ENCODE measurements around the gene GPC1. TPM values are rescaled to one million over a fixed set of nuclear protein-coding genes. Genes with fewer than 3 reads are reported as not detected.

The GPC1 gene
- total and polyA plus RNA-seq, 2 experiments from 2014 or later: 71.4 to 142 TPM

- H3K4me2 ChIP-seq: no peak overlapping the region
- no peaks in the 10 kb centered on the region for H3K36me3 ChIP-seq (replicated peaks; ENCODE audit: insufficient read depth, low read depth)
- WGBS (ENCODE audit: low lambda C conversion rate, missing lambda C conversion rate): 90% methylated on average over 8 of the region's 8 CpGs
- H3K9me2 ChIP-seq (replicated peaks; ENCODE audit: insufficient read depth): no peaks in the 10 kb centered on the region
- no peaks in the 10 kb centered on the region for H3K27me3 ChIP-seq
- H3K9me3 ChIP-seq (ENCODE audit: low read depth): no peaks in the 10 kb centered on the region
- TF ChIP-seq EZH2phosphoT487 (IDR thresholded peaks at IDR 0.05; ENCODE audit: low read depth, severe bottlenecking, unreplicated experiment) (no peak), CTCF (IDR thresholded peaks at IDR 0.05; ENCODE audit: poor library complexity) (no peak), EZH2 (IDR thresholded peaks at IDR 0.05; ENCODE audit: borderline replicate concordance) (no peak)
- no peak overlapping the region for H3K4me3 ChIP-seq
- H3K4me1 ChIP-seq (ENCODE audit: insufficient read depth): peaks cover 20% of the 10 kb centered on the region
- H2AFZ ChIP-seq: no peak overlapping the region
- no peaks in the 10 kb centered on the region for H3K79me2 ChIP-seq
- H3K27ac ChIP-seq: no peak overlapping the region
- H4K20me1 ChIP-seq (ENCODE audit: insufficient read depth, poor library complexity, severe bottlenecking): no peaks in the 10 kb centered on the region
- no peak for DNase-seq (ENCODE audit: low spot score)
Observed at GRCh38 chr2:240395448-240395847, 40.0 kb upstream of the GPC1 start.

GRCh38 chr2:240395896-240396622 is 39.4 kb upstream of the GPC1 start:
- no peaks in the 10 kb centered on the region for H3K27me3 ChIP-seq
- H3K79me2 ChIP-seq: no peaks in the 10 kb centered on the region
- peaks cover 20% of the 10 kb centered on the region for H3K4me1 ChIP-seq (ENCODE audit: insufficient read depth)
- no peak overlapping the region for H3K27ac ChIP-seq
- no peaks in the 10 kb centered on the region for H3K36me3 ChIP-seq (replicated peaks; ENCODE audit: insufficient read depth, low read depth)
- TF ChIP-seq EZH2phosphoT487 (IDR thresholded peaks at IDR 0.05; ENCODE audit: low read depth, severe bottlenecking, unreplicated experiment) (no peak), CTCF (IDR thresholded peaks at IDR 0.05; ENCODE audit: poor library complexity) (no peak), EZH2 (IDR thresholded peaks at IDR 0.05; ENCODE audit: borderline replicate concordance) (no peak)
- no peaks in the 10 kb centered on the region for H3K9me2 ChIP-seq (replicated peaks; ENCODE audit: insufficient read depth)
- H3K4me3 ChIP-seq: no peak overlapping the region
- DNase-seq (ENCODE audit: low spot score): no peak
- H3K4me2 ChIP-seq: no peak overlapping the region
- WGBS (ENCODE audit: low lambda C conversion rate, missing lambda C conversion rate): 89% methylated on average over 10 of the region's 10 CpGs
- H3K9me3 ChIP-seq (ENCODE audit: low read depth): no peaks in the 10 kb centered on the region
- no peak overlapping the region for H2AFZ ChIP-seq
- H4K20me1 ChIP-seq (ENCODE audit: insufficient read depth, poor library complexity, severe bottlenecking): no peaks in the 10 kb centered on the region

DNA sequence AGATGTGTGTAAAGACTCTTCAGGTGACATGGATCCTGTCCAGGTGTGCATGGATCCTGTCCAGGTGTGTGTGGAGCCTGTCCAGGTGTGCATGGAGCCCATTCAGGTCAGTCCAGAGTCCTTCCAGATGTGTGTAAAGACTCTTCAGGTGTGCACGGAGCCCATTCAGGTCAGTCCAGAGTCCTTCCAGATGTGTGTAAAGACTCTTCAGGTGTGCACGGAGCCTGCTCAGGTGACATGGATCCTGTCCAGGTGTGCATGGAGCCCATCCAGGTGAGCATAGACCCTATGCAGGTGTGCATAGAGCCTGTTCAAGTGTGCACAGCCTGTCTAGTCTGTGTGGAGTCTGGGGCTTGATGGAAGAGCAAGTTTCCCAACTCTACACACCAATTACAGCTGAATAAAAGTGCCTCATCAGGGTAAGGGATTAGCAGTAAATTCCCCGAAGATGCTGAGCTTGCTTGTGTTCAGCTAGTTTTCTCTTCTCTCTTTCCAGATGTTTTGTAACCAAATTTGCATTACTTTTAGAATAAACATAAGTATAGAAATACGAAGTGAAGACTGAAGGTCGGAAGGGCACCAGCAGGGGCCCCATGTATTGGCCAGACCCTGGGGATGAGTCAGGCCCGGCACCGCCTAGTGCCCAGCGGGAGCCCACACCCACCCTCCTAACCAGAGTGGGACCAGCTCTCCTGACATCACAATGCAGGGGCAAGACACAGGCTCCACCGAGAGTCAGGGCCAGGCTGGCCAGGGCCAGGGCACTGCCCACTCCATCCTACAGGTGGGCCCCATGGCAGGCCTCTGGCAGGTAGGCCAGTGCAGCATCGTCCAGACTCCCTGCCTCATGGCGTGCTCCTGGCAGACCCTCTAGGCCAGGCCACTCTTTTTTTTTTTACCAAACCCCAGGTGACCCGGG is 38.6 kb upstream of the GPC1 start:
- Histone ChIP-seq H3K9me3 (ENCODE audit: low read depth) (no peaks in the 10 kb centered on the region), H3K4me2 (no peak overlapping the region), H2AFZ (no peak overlapping the region), H4K20me1 (ENCODE audit: insufficient read depth, poor library complexity, severe bottlenecking) (no peaks in the 10 kb centered on the region), H3K27ac (no peak overlapping the region), H3K4me3 (no peak overlapping the region), H3K27me3 (no peaks in the 10 kb centered on the region), H3K79me2 (no peaks in the 10 kb centered on the region), H3K36me3 (replicated peaks; ENCODE audit: insufficient read depth, low read depth) (no peaks in the 10 kb centered on the region), H3K4me1 (ENCODE audit: insufficient read depth) (peaks cover 20% of the 10 kb centered on the region), H3K9me2 (replicated peaks; ENCODE audit: insufficient read depth) (no peaks in the 10 kb centered on the region)
- DNase-seq (ENCODE audit: low spot score): no peak
- TF ChIP-seq CTCF (IDR thresholded peaks at IDR 0.05; ENCODE audit: poor library complexity) (no peak), EZH2 (IDR thresholded peaks at IDR 0.05; ENCODE audit: borderline replicate concordance) (no peak), EZH2phosphoT487 (IDR thresholded peaks at IDR 0.05; ENCODE audit: low read depth, severe bottlenecking, unreplicated experiment) (no peak)
- 90% methylated on average over 12 of the region's 12 CpGs for WGBS (ENCODE audit: low lambda C conversion rate, missing lambda C conversion rate)
